ENCODE results near the gene LCE4A. TPM values are rescaled to one million over a fixed set of nuclear protein-coding genes. Genes with fewer than 3 reads are reported as not detected.
"Not testable (repeated sequence)": the region's sequence is repeated elsewhere in the genome, so short reads cannot be mapped to it uniquely, and the experiment has no call there.

The LCE4A gene
- total RNA-seq, 1 experiment from 2014 or later, result not detected

- Histone ChIP-seq H3K27me3 (replicated peaks; ENCODE audit: control insufficient read depth, insufficient read depth, low read length) (0 out of 2 replicates have a peak, but pooled peaks cover 1% of the 10 kb centered on the region), H3K4me1 (no peaks in the 10 kb centered on the region), H3K9me3 (no peaks in the 10 kb centered on the region), H3K4me3 (ENCODE audit: low read depth, low read length) (no peak overlapping the region), H3K36me3 (ENCODE audit: control insufficient read depth, insufficient read depth, low read length) (no peaks in the 10 kb centered on the region)
- CTCF ChIA-PET, result no interaction called here
- no peak for TF ChIP-seq CTCF (IDR thresholded peaks at IDR 0.05; ENCODE audit: insufficient read depth in 1 of 2, low read depth in 1 of 2, low read length in 1 of 2, severe bottlenecking in 1 of 2, unreplicated experiment in 1 of 2)
- POLR2A ChIA-PET, result no interaction called here
- Mint-ChIP-seq H3K4me3 (ENCODE audit: unreplicated experiment) (no peak overlapping the region), H3K27me3 (ENCODE audit: insufficient read depth, unreplicated experiment) (peaks cover 14% of the 10 kb centered on the region), H3K4me1 (ENCODE audit: low read depth, unreplicated experiment) (no peaks in the 10 kb centered on the region), H3K9me3 (ENCODE audit: unreplicated experiment) (no peaks in the 10 kb centered on the region), H3K27ac (ENCODE audit: unreplicated experiment) (no peak overlapping the region), H3K36me3 (ENCODE audit: insufficient read depth, unreplicated experiment) (no peaks in the 10 kb centered on the region)
- intact Hi-C loops (cut with micrococcal nuclease; ENCODE audit: unreplicated experiment), result no loop called here
- no TSS peak for BruUV-seq (replicated peaks)
- DNase-seq, result no peak
Observed at GRCh38 chr1:152667648-152668047, 40.3 kb upstream of the LCE4A start.

- Histone ChIP-seq H3K4me1 (no peaks in the 10 kb centered on the region), H3K36me3 (ENCODE audit: control insufficient read depth, insufficient read depth, low read length) (no peaks in the 10 kb centered on the region), H3K4me3 (ENCODE audit: low read depth, low read length) (no peak overlapping the region), H3K27me3 (replicated peaks; ENCODE audit: control insufficient read depth, insufficient read depth, low read length) (no peaks in the 10 kb centered on the region; the same call in 1 of the 2 replicates), H3K9me3 (no peaks in the 10 kb centered on the region)
- POLR2A ChIA-PET, result no interaction called here
- no peak overlapping the region for H3K4me3 Mint-ChIP-seq (ENCODE audit: unreplicated experiment)
- H3K36me3 Mint-ChIP-seq (ENCODE audit: insufficient read depth, unreplicated experiment), result no peaks in the 10 kb centered on the region
- H3K9me3 Mint-ChIP-seq (ENCODE audit: unreplicated experiment), result no peaks in the 10 kb centered on the region
- H3K4me1 Mint-ChIP-seq (ENCODE audit: low read depth, unreplicated experiment), result no peaks in the 10 kb centered on the region
- H3K27me3 Mint-ChIP-seq (ENCODE audit: insufficient read depth, unreplicated experiment), result peaks cover 11% of the 10 kb centered on the region
- no TSS peak for BruUV-seq (replicated peaks)
- no peak for TF ChIP-seq CTCF (IDR thresholded peaks at IDR 0.05; ENCODE audit: insufficient read depth in 1 of 2, low read depth in 1 of 2, low read length in 1 of 2, severe bottlenecking in 1 of 2, unreplicated experiment in 1 of 2)
- CTCF ChIA-PET, result no interaction called here
- H3K27ac Mint-ChIP-seq (ENCODE audit: unreplicated experiment), result no peak overlapping the region
- intact Hi-C loops (cut with micrococcal nuclease; ENCODE audit: unreplicated experiment), result no loop called here
- no peak for DNase-seq
Observed at GRCh38 chr1:152673016-152673415, 34.9 kb upstream of the LCE4A start.

- POLR2A ChIA-PET; H3K4me1 Mint-ChIP-seq (ENCODE audit: low read depth, unreplicated experiment); CTCF ChIA-PET; H3K27me3 ChIP-seq (replicated peaks; ENCODE audit: control insufficient read depth, insufficient read depth, low read length); DNase-seq; H3K9me3 Mint-ChIP-seq (ENCODE audit: unreplicated experiment); H3K4me1 ChIP-seq; H3K36me3 Mint-ChIP-seq (ENCODE audit: insufficient read depth, unreplicated experiment); H3K4me3 ChIP-seq (ENCODE audit: low read depth, low read length); H3K36me3 ChIP-seq (ENCODE audit: control insufficient read depth, insufficient read depth, low read length); H3K27ac Mint-ChIP-seq (ENCODE audit: unreplicated experiment); BruUV-seq (replicated peaks); H3K9me3 ChIP-seq; intact Hi-C loops (cut with micrococcal nuclease; ENCODE audit: unreplicated experiment); H3K4me3 Mint-ChIP-seq (ENCODE audit: unreplicated experiment); H3K27me3 Mint-ChIP-seq (ENCODE audit: insufficient read depth, unreplicated experiment): not testable (repeated sequence)
Observed at GRCh38 chr1:152674983-152675382, 33.0 kb upstream of the LCE4A start, which contains the start of gene LCE2C. Gene LCE2C, plus strand, starts transcription at chr1:152675279. Its CDS starts 737 bp downstream, at chr1:152676016.

- ChIA-PET CTCF (no interaction called here), POLR2A (no interaction called here)
- intact Hi-C loops (cut with micrococcal nuclease; ENCODE audit: unreplicated experiment), result no loop called here
- no peaks in the 10 kb centered on the region for H3K9me3 Mint-ChIP-seq (ENCODE audit: unreplicated experiment)
- no peak overlapping the region for H3K27ac Mint-ChIP-seq (ENCODE audit: unreplicated experiment)
- no peaks in the 10 kb centered on the region for H3K9me3 ChIP-seq
- H3K4me3 Mint-ChIP-seq (ENCODE audit: unreplicated experiment), result no peak overlapping the region
- no peak overlapping the region for H3K4me3 ChIP-seq (ENCODE audit: low read depth, low read length)
- no TSS peak for BruUV-seq (replicated peaks)
- TF ChIP-seq CTCF (IDR thresholded peaks at IDR 0.05; ENCODE audit: insufficient read depth in 1 of 2, low read depth in 1 of 2, low read length in 1 of 2, severe bottlenecking in 1 of 2, unreplicated experiment in 1 of 2), result no peak
- no peaks in the 10 kb centered on the region for H3K4me1 ChIP-seq
- no peaks in the 10 kb centered on the region for H3K4me1 Mint-ChIP-seq (ENCODE audit: low read depth, unreplicated experiment)
- H3K36me3 Mint-ChIP-seq (ENCODE audit: insufficient read depth, unreplicated experiment), result no peaks in the 10 kb centered on the region
- H3K27me3 ChIP-seq (replicated peaks; ENCODE audit: control insufficient read depth, insufficient read depth, low read length), result no peaks in the 10 kb centered on the region; the same call in 1 of the 2 replicates
- H3K36me3 ChIP-seq (ENCODE audit: control insufficient read depth, insufficient read depth, low read length), result no peaks in the 10 kb centered on the region
- no peak for DNase-seq
- H3K27me3 Mint-ChIP-seq (ENCODE audit: insufficient read depth, unreplicated experiment), result peaks cover 11% of the 10 kb centered on the region
Observed at GRCh38 chr1:152679459-152679858, 28.5 kb upstream of the LCE4A start.
